Nasal cavity respiratory epithelium epithelial cell of viscerocranial mucosa (primary cell): ENCODE data around the gene CENPA. TPM values are rescaled to one million over a fixed set of nuclear protein-coding genes. Genes with fewer than 3 reads are reported as not detected.

Experiments
- total RNA-seq: library from RNA; depleted of rRNA; stranded (reverse); fragments of >200 nt; gene quantifications from 2 replicates; pipeline ENCODE4 v1.2.3, GENCODE V29; 2014

The CENPA gene
- total RNA-seq, result under 0.01 and 0.07 TPM in 2 replicates

GRCh38 chr2:26785431-26786206, at the start of gene CENPA:
CENPA (plus strand) TSS chr2:26786056; CDS start chr2:26786197, 141 bp downstream.

GRCh38 chr2:26764078-26764887, 21.6 kb upstream of the CENPA start, which contains the start of gene SLC35F6:
SLC35F6 (plus strand) TSS chr2:26764284; CDS start chr2:26764350, 66 bp downstream.

Other genes starting within 250 kb of the CENPA start
- not detected in 2 replicates for gene CIB4, start 144.7 kb upstream of the CENPA start, total RNA-seq
- not detected in 2 replicates for gene KCNK3, start 93.3 kb upstream of the CENPA start, total RNA-seq
- 51.6 and 71.8 TPM in 2 replicates for gene SLC35F6, start 21.8 kb upstream of the CENPA start, total RNA-seq
- gene DPYSL5, start 62.1 kb downstream of the CENPA start, total RNA-seq, result not detected in 2 replicates
- gene MAPRE3, start 184.6 kb downstream of the CENPA start, total RNA-seq, result 2.1 and 9.8 TPM in 2 replicates
- gene TMEM214, start 246.9 kb downstream of the CENPA start, total RNA-seq, result 18.5 and 19.6 TPM in 2 replicates